Fibroblast of mammary gland (primary cell): ENCODE results near the gene OR2D2.
"Not testable (repeated sequence)": the region's sequence is repeated elsewhere in the genome, so short reads cannot be mapped to it uniquely, and the experiment has no call there.

ENCODE experiments used
- DNase-seq: peaks from one replicate; pipeline ENCODE4 v3.0.0-alpha.2; 2010; ENCODE audit warnings: low read depth
- H3K4me3 ChIP-seq: 2 replicates; pipeline ENCODE4 v1.5.1; 2011; ENCODE audit warnings: low read depth, mild to moderate bottlenecking, low read length, moderate library complexity; ENCODE audit not compliant: control insufficient read depth
- TF ChIP-seq, protein P1 (sequence below): conservative IDR thresholded peaks from 2 replicates; pipeline ENCODE4 v1.5.1; 2011; ENCODE audit warnings: low read depth, low read length, inconsistent platforms; ENCODE audit not compliant: control insufficient read depth, insufficient read depth

Gene OR2D2

DNA sequence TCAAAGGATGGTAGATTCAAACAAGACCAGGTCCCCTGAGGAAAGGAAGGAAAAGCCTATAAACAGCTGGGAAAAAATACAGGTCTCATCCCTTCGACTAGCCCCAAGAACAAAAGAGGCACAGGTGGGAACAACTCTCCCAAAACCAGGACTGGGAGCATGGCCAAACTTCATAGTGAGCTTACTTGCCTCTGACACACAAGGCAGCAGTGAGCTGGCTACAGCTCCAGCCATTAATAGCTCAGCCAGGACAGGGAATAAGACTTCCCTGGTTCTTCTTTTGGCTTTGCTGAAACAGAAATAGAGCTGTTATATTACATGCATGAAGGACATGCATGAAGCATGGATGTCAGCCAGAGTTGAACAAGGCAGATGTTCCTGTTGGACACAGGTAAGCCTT, 29.3 kb downstream of the OR2D2 start, which contains the start of gene OR10A2:
OR10A2 (plus strand) TSS at position 97 of the 400 bp plus-strand sequence. CDS start 6,698 bp downstream, outside the sequence.
- no peak within 1 kb of the TSS for H3K4me3 ChIP-seq
- DNase-seq: peak; percentile 46
- TF ChIP-seq, protein P1, sequence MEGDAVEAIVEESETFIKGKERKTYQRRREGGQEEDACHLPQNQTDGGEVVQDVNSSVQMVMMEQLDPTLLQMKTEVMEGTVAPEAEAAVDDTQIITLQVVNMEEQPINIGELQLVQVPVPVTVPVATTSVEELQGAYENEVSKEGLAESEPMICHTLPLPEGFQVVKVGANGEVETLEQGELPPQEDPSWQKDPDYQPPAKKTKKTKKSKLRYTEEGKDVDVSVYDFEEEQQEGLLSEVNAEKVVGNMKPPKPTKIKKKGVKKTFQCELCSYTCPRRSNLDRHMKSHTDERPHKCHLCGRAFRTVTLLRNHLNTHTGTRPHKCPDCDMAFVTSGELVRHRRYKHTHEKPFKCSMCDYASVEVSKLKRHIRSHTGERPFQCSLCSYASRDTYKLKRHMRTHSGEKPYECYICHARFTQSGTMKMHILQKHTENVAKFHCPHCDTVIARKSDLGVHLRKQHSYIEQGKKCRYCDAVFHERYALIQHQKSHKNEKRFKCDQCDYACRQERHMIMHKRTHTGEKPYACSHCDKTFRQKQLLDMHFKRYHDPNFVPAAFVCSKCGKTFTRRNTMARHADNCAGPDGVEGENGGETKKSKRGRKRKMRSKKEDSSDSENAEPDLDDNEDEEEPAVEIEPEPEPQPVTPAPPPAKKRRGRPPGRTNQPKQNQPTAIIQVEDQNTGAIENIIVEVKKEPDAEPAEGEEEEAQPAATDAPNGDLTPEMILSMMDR: peak; percentile 2

DNA sequence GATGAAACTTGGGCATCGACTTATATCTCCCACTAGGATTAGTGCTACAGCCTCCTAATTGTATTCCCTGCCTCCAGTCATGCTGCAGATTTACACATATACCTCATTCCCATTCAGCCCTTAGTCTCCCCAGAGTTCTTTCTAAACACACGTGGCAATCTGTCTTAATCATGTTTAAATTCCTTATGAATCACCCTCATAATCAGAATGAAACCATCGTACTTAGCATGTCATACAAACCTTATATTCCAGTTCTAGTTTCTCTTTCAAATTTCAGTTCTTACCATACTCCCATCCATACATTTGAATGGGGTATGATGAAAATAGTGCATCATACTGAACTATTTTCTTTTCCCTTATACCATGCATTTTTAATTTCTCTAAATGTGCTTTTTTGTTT, 35.4 kb downstream of the OR2D2 start:
- peak; percentile 48 for DNase-seq
- TF ChIP-seq, protein P1: no peak
- no peak overlapping the region for H3K4me3 ChIP-seq

DNA sequence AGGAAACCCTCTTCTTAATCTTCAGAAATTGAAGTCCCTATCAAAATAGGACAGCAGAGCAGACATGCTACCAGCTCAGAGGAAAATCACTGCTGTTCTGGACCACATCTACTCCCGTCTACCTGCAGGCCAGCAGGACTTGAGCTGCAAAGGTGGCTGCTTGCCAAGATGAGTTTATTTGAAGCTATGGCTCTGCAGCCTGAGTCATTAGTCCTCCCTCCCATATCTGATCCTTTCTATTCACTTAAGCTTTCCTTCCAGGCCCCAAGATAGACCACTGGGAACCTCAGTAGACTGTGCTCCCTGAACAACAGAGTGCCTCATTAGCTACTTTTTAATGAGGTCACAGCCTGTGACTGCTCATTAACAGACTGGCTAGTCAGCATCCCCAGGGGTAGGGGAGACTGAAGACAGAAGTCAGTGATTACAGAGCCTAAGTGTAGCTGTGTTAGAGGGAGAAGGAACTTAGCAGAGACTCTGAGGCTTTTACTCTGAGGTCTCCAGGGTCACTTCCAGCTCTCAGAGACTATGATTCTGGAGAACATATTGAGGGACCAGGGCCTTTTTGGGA, 36.2 kb downstream of the OR2D2 start:
- TF ChIP-seq, protein P1: no peak
- DNase-seq: peak; percentile 65
- H3K4me3 ChIP-seq: no peak overlapping the region

DNA sequence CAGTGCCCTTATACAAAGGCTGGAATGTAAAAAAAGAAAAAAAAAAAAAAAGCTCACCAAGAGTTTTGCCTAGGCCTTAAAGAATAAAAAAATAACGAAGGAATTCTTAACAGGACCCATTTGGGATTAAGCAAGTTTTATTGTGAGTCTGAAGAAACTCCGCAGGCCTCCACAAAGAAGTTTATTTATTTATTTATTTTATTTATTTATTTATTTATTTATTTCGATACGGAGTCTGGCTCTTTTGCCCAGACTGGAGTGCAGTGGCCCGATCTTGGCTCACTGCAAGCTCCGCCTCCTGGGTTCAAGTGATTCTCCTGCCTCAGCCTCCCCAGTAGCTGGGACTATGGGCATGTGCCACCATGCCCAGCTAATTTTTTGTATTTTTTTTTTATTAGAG, 37.5 kb downstream of the OR2D2 start:
- not testable (repeated sequence) for DNase-seq

DNA sequence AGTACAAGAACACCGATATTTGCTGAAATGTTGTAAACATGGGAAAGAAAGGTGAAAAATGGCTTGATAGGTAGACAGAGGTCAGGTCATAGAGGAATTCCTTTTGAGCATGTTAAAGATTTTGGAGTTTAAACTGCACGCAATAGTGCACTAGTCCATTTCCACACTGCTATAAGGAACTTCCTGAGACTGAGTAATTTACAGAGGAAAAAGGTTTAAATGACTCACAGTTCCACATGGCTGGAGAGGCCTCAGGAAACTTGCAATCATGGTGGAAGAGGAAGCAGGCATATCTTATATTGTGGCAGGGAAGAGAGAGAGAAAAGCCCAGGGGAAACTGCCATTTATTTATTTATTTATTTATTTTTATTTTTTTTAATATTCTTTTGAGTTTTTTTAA, 41.8 kb downstream of the OR2D2 start:
- TF ChIP-seq, protein P1: no peak
- no peak overlapping the region for H3K4me3 ChIP-seq
- DNase-seq: no peak

More for the DNA sequence above, 37.5 kb downstream of the OR2D2 start:
- H3K4me3 ChIP-seq: not testable (repeated sequence)

DNA sequence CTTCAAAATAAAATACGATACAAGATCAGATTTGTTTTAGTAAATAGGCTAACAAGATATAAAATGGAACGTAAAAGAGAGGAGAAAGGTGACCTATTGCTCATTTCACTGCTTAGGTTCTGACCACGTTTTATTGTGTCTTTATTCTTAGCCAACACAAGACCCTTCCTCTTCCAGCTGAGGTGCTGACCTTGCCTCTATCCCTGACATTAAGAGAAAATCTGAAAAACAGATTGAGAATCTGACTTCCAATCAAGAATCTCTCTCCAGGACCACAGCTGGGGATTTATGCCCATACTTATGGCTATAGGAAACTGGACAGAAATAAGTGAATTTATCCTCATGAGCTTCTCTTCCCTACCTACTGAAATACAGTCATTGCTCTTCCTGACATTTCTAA, 46.9 kb downstream of the OR2D2 start, which contains the start of gene OR10A5:
OR10A5 (plus strand) TSS at position 301 of the 400 bp plus-strand sequence; CDS start at position 301, 0 bp downstream.
- H3K4me3 ChIP-seq: no peak within 1 kb of the TSS
- no peak for DNase-seq
- TF ChIP-seq, protein P1: no peak

DNA sequence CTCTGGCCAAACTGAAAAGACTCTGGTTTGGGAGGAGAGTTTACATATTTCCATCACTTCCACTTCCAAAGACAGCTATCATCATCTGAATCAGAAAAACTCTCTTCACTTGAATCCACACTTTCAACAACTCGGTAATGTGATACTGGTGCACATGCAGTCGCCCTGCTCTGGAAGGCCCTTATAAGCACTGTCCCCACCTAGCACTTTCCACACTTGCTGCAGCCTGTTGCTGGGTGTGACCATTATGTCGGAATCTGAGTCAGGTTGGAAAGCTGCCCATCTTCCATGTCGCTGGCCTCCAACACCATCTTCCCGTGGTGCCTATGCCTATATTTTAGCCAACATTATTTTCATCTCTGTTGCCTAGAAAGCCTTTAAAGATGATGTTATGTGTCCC, 47.9 kb downstream of the OR2D2 start:
- TF ChIP-seq, protein P1: no peak
- no peak overlapping the region for H3K4me3 ChIP-seq

More for the DNA sequence above, 47.9 kb downstream of the OR2D2 start:
- DNase-seq: no peak
